ENCODE results near the gene ODF4.

GRCh38 chr17:8391711-8392110 lies 52.1 kb downstream of the ODF4 start:
- TF ChIP-seq CTCF (IDR thresholded peaks at IDR 0.05) (no peak), POLR2A (IDR thresholded peaks at IDR 0.05) (no peak)
